ENCODE data around the gene PTBP3.
A peak's percentile ranks its signal among the peaks of the same experiment; 100 is the strongest.

- TF ChIP-seq CTCF (IDR thresholded peaks at IDR 0.05) (no peak), POLR2A (IDR thresholded peaks at IDR 0.05) (peak; percentile 63)
Observed at GRCh38 chr9:112332977-112333638, at the start of gene PTBP3.

All from ovary (tissue), 3 donors.